Activated T-helper 1 cell treated with Interleukin-2 at 50 U/mL for 16 hours (primary cell): Measurements from ENCODE around the gene SLC6A1.
"Not testable (repeated sequence)": the region's sequence is repeated elsewhere in the genome, so short reads cannot be mapped to it uniquely, and the experiment has no call there.

Source experiments
- DNase-seq: peaks from one replicate; pipeline ENCODE4 v3.0.0-alpha.2; 2020; ENCODE audit warnings: low read depth

The SLC6A1 gene

DNA sequence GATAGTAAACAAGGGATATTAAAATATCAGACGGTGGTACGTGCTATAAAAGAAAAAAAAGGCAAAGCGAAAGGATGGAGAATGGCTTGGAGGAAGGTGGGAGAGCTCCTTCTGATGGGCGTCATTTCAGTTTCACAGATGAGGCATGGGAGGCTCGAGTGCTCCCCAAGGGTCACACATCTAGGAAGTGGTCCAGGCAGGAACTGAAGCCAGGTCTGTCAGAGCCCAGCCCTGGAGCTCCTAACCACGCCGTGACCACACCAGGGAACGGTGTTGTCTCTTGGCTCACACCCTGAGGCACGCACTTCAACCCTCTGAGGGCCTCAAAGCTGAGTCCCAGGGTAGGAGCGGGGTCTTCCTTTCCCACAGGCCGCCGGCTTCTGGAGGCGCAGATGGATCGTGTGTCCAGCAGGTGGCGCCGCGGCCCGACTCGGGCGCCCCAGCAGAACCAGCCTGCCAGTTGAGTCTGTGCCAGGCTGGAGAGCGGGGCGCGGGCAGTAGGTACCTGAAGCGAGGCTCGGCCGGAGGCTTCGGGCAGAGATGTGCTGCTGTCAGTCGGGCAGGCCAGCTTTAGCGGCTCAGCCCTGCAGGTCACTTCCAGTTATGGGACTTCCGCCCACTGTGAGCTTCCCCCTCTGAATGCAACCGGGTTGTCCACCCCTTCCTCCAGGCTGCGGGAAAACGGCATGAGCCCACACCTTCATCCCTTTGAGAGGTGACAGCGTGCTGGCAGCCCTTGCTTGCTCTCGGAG lies 68.1 kb downstream of the SLC6A1 start:
- no peak for DNase-seq

DNA sequence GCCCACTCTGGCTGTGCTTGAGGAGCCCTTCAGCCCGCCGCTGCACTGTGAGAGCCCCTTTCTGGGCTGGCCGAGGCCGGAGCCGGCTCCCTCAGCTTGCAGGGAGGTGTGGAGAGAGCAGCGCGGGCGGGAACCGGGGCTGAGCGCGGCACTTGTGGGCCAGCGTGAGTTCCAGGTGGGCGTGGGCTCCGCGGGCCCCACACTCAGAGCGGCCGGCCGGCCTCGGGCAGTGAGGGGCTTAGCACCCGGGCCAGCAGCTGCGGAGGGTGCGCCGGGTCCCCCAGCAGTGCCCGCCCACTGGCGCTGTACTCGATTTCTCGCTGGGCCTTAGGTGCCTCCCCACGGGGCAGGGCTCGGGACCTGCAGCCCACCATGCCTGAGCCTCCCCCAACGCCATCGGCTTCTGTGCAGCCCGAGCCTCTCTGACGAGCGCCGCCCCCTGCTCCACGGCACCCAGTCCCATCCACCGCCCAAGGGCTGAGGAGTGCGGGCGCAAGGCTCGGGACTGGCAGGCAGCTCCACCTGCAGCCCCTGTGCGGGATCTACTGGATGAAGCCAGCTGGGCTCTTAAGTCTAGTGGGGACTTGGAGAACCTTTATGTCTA lies 68.8 kb downstream of the SLC6A1 start:
- DNase-seq: not testable (repeated sequence)

DNA sequence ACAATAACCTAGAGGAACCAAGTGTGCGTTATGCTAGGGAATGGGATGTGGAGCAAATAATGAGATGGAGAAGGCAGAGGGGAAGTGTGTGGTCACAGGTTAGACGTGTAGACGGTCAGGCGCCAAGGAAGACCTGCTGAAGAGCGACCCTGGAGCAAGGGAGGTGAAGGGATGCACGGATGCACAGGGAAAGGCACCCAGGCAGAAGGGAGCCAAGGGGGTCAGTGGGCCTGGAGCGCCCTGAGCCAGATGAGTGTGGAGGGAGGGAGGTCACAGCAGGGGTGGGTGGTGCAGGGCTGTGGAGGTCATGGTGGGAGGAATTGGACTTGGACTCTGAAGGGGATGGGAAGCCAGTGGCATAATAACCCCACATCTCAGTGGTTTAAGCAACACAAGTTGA lies 70.2 kb downstream of the SLC6A1 start:
- DNase-seq: no peak

DNA sequence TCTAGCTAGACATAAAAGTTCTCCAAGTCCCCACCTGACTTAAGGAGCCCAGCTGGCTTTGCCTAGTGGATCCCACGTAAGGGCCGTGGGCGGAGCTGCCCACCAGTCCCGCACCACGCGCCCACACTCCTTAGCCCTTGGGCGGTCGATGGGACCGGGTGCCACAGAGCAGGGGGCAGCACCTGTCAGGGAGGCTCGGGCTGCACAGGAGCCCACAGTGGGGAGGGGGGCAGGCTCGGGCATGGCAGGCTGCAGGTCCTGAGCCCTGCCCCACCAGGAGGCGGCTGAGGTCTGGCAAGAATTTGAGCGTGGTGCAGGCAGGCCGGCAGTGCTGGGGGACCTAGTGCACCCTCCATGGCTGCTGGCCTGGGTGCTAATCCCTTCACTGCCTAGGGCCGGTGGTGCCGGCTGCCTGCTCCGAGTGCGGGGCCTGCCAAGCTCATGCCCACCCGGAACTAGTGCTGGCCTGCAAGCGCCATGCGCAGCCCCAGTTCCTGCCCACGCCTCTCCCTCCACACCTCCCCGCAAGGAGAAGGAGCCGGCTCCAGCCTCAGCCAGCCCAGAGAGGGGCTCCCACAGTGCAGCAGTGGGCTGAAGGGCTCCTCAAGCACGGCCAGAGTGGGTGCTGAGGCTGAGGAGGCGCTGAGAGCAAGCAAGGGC lies 78.7 kb downstream of the SLC6A1 start:
- no peak for DNase-seq

DNA sequence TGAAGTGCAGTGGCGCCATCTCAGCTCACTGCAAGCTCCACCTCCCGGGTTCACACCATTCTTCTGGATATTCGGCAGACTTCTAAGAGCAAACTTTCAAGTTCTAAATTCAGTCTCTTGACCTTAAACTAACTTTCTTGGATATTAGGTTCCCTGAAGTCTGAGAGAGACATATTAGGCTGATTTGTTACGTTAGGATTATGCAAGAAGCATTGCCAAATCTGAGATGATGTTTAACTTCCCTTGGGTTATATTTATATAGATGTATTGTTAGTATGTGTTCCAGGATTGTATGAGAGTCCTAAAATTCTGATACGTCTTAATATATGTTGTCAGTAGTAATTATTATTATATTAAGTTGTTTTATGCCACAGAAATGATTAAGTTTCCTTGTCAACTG lies 80.1 kb downstream of the SLC6A1 start:
- no peak for DNase-seq

DNA sequence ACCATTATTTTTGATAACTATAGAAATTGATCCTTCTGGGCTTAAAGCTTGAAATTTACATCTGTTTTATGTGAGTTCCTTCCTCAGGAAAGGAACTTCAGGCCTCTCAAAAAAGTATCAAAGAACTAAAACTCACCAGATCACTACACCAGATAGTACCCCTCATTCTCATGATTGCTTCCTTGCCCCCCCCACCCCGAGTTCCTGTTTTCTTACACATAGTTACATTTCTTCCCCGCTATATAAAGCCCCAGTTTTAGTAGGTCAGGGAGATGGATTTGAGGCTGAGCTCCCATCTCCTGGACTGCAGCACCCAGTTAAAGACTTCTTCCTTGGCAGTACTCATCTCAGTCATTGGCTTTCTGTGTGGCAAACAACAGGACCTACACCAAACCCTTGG lies 81.5 kb downstream of the SLC6A1 start:
- DNase-seq: no peak

DNA sequence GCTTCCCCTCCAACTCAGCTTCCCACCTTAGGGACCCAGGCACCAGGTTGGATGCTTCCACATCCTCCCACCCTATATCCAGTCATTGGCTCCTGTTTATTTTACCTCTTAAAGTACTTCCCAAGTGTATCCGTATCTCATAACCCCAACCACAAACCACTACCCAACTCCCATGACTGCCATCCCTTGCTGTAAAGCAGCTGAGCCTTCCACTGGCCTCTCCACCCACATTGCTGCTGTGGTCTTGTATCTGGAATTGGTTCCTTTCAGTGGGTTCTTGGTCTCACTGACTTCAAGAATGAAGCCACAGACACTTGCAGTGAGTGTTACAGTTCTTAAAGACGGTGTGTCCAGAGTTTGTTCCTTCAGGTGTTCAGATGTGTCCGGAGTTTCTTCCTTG lies 81.9 kb downstream of the SLC6A1 start:
- DNase-seq: no peak

DNA sequence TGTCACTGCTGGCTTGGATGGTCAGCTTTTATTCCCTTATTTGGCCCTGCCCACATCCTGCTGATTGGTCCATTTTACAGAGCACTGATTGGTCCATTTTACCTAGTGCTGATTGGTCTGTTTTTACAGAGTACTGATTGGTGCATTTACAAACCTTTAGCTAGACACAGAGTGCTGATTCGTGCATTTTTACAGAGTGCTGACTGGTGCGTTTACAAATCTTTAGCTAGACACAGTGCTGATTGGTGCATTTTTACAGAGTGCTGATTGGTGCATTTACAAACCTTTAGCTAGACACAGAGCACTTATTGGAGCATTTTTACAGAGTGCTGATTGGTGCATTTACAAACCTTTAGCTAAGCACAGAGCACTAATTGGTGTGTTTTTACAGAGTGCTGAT lies 82.6 kb downstream of the SLC6A1 start:
- DNase-seq: not testable (repeated sequence)

DNA sequence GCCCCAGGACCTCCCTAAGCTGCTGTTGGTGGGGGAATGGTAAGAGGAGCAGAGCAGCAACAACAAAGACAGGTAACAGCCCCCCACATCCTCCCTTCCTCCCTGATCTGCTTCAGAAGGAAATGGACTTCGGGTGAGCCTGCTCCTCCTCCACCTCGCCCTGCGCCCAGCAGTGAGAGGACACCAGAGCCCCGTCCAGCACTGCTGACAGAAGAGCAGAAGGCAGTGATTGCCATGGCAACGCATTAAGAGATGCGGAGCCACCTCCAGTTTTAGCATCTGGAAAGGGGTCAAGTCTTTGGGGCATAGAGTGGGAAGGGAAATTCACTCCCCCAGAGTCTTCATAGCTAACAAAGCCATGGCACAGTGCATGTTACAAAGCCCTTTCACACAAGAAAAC lies 84.2 kb downstream of the SLC6A1 start:
- no peak for DNase-seq

DNA sequence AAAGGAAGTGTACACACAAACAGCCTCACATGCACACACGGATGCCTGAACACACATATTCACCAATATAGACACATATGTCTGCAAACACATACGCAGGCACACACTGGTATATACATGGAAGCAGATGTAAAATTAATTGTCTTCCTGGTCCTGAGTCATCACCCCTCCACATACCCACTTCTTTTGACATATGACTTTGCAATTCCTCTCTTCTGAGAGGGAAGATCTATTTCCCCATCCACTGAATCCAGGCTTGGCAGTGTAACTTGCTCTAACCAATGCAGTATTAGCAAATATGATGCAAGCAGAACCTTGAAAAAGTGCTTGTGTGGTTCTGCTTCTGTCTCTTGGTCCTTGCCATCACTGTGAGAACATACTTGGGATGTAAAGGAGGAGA lies 84.9 kb downstream of the SLC6A1 start:
- DNase-seq: no peak

DNA sequence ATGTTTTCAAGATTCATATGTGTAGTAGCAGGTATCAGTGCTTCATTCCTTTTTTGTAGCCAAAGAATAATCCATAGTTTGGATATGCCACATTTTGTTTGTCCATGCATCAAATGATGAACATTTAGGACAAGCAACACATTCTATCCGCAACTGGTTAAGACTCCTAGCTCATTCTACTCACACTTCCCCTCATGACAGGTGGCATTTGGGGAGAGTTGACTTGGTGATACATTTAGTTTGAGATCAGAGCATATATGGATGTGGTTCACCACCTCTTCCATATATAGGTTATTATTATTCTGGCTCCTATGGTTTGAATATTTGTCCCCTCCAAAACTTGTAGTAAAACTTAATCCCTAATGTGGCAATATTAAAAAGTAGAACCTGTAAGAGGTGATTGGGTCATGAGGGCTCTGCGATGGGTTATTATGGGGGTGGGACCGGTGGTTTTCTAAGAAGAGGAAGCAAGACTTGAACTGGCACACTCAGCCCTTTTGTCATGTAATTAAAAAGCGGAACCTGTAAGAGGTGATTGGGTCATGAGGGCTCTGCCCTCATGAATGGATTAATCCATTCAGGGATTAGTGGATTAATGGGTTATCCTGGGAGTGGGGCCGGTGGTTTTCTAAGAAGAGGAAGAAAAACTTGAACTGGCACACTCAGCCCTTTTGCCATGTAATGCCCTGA lies 86.4 kb downstream of the SLC6A1 start:
- DNase-seq: no peak

DNA sequence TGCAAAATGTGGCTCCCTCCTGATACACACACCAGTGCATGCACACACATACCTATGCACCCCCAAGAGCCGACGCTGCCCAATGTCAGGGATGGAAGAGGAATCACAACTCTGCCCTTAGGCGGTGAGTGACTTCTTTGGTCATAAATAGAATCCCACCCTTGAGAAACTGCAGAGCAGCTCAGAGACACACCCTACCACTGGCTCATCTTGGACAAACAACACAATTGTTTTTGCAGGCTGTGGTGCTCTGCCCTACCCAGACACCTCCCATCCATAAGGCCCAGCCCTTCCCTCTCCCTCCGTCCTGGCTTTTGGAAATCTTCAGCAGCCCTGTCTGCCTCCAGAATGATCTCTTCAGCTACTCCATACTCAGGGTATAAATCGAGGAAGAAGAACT lies 87.9 kb downstream of the SLC6A1 start:
- no peak for DNase-seq

DNA sequence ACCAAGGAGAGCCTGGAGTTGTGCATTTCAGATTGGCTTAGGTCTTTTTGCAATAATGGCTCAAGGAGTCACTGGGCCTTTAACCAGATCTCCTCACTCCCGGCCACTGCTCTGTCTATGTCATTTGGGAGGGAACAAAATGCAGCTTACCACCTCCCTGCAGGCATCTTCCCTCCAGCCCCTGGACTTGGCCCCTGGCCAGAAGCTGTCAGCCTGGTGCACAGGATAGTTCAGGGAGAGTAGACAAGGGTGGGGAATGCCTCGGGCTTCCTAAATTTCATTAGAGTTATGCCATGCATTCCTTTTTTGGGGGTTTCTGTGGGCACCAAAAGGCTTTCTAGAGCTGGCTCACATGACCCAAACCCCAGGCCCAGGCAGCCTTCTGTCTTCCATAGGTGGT lies 91.5 kb downstream of the SLC6A1 start:
- no peak for DNase-seq

DNA sequence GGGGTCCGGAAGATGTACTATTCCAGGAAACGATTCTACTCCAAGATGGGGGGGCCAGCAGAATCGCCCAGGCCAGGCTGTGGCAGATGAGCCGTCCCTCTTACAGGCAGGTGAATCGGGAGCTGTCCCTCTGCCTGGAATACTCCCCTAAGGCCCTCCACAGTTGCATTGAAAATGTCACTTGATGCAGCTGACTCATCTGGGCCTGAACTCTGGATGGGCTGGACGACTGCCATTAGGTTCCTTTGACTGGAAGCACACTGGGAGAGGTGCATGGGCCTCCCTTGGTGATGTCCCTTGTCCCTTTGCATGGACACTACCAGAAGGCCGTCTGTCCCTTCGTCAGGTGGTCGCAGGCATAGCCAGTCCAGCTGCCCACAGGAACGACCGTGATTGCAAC lies 92.1 kb downstream of the SLC6A1 start:
- DNase-seq: no peak

DNA sequence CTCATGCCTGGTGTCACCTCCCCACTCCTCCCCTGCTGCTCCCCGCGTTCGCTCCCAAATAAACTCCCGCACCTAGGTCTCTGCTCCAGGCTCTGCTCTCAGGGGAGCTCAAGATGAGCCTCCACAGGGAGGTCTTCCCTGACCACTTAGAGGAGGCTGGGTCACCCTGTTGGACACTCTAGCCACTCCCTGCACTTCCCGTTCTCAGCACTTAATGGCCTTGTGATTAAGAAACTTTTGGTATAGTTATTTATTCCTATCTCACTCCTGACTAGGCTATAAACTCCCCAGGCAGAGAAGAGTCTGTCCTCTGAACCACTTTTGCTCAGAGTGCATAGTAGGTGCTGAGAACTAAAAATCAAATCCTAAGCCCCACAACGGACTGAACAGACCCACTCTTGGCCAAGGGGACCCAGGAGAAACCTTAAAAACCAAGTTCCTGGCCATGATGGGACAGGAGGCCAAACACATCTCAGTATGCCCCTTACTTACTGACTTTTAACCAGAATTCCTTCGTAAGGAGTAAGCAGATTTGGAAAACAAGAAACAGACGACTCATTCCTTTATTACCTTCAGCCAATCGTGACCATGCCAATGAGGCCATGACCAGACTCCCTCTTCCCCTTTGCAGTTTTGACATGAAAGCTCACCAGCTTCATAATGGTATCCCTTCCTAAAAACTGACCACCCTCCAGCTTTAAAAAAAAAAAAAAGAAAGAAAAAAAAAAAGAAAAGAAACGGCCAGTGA lies 92.7 kb downstream of the SLC6A1 start:
- DNase-seq: no peak

DNA sequence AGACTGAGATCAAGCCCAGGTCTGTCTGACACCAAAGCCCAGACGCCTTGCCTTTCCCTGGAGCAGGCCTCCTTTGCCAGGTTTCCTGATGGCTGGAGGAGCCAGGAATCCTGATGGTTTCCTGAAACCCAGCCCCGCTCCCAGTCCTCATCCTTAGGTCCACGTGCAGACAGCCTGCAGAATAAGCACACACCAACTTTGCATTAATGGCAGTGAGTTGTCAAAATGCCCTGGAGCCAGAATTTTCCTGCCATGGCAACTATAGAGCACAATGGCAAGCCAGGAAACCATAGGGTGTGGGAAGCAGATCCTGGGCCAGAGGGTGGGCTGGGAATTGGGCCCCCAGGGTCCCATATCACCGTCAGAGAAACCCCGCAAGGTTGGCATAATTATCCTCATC lies 94.3 kb downstream of the SLC6A1 start:
- no peak for DNase-seq

DNA sequence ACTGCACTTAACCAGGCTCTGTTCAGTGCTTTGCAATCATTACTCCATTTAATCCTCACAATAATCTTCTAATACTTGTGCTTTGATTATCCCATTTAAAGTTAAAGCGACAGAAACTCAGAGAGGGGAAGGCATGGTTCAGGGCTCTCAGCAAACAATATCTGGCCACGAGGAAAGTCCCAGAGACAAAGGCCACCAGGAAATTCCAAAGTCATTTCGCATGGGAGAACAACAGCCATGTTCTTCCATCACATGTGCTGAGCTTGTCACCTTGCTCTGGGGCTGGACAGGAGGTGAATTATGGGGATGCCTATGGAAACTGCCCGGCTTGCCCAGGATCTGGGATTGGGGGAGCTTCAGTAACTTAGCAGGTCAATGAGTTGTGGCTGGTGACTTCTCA lies 95.5 kb downstream of the SLC6A1 start:
- DNase-seq: no peak

DNA sequence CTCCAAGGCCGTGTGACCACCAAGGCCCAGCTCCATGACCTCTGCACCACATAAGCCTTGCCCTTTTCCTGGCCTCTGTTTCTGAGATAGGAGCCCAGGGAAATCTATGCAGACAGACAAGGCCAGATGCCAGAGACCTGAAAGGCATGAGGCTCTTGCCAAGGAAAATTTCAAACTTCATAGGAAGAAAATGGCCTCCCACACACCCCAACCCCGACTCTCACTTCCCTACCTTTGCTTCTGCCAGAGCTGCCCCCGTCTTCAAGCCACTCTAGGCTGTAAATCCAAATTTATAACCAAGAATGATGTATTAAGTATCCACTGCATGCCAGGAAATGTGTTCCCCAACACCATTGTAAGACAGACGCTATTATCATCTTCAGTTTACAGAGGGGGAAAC lies 96.3 kb downstream of the SLC6A1 start:
- no peak for DNase-seq
